Type B pancreatic cell (in vitro differentiated cells): ENCODE measurements around the gene HEXIM1. TPM values are rescaled to one million over a fixed set of nuclear protein-coding genes. Genes with fewer than 3 reads are reported as not detected.
"Not testable (repeated sequence)": the region's sequence is repeated elsewhere in the genome, so short reads cannot be mapped to it uniquely, and the experiment has no call there.

ENCODE experiments used
- DNase-seq: peaks from one replicate; pipeline ENCODE4 v3.0.0; 2021; ENCODE audit warnings: mixed read lengths; ENCODE audit not compliant: unreplicated experiment; ENCODE audit errors: extremely low spot score
- H3K27ac Mint-ChIP-seq: 2 replicates; pipeline ENCODE4 v1.8.0; 2021; ENCODE audit warnings: mild to moderate bottlenecking, mixed read lengths
- H3K27me3 Mint-ChIP-seq: 2 replicates; pipeline ENCODE4 v1.8.0; 2021; ENCODE audit warnings: mixed read lengths
- H3K36me3 Mint-ChIP-seq: 2 replicates; pipeline ENCODE4 v1.8.0; 2021; ENCODE audit warnings: mixed read lengths
- H3K4me1 Mint-ChIP-seq: one replicate; pipeline ENCODE4 v1.8.0; 2021; ENCODE audit warnings: mixed read lengths; ENCODE audit not compliant: unreplicated experiment
- H3K4me3 Mint-ChIP-seq: 2 replicates; pipeline ENCODE4 v1.8.0; 2021; ENCODE audit warnings: mild to moderate bottlenecking, mixed read lengths
- H3K9me3 Mint-ChIP-seq: 2 replicates; pipeline ENCODE4 v1.8.0; 2021; ENCODE audit warnings: mixed read lengths
- CTCF ChIP-seq: fragments of 200-600 bp; sonication (generic); conservative IDR thresholded peaks from 2 replicates; pipeline ENCODE4 v1.5.0; 2021; ENCODE audit warnings: antibody characterized with exemption, mild to moderate bottlenecking
- total RNA-seq: library from RNA; stranded (reverse); gene quantifications from 2 replicates; pipeline ENCODE4 v1.2.1, GENCODE V29; 2021; ENCODE audit warnings: low replicate concordance

The HEXIM1 gene
- total RNA-seq, 1 donor from 2014 or later = 27.5 TPM

- no peaks in the 10 kb centered on the region for H3K36me3 Mint-ChIP-seq
- peaks cover 18% of the 10 kb centered on the region for H3K4me1 Mint-ChIP-seq
- no peak for DNase-seq
- H3K4me3 Mint-ChIP-seq = no peak overlapping the region
- no peaks in the 10 kb centered on the region for H3K27me3 Mint-ChIP-seq
- no peaks in the 10 kb centered on the region for H3K9me3 Mint-ChIP-seq
- no peak for TF ChIP-seq CTCF
- no peak overlapping the region for H3K27ac Mint-ChIP-seq
Measured at GRCh38 chr17:45119964-45120363, 28.3 kb upstream of the HEXIM1 start.

GRCh38 chr17:45120558-45120957, 27.7 kb upstream of the HEXIM1 start:
- Mint-ChIP-seq H3K4me3 (no peak overlapping the region), H3K36me3 (no peaks in the 10 kb centered on the region), H3K9me3 (no peaks in the 10 kb centered on the region), H3K27ac (no peak overlapping the region), H3K27me3 (no peaks in the 10 kb centered on the region), H3K4me1 (peaks cover 18% of the 10 kb centered on the region)
- DNase-seq = no peak
- no peak for TF ChIP-seq CTCF

- Mint-ChIP-seq H3K4me1 (peaks cover 13% of the 10 kb centered on the region), H3K9me3 (no peaks in the 10 kb centered on the region), H3K27ac (no peak overlapping the region), H3K4me3 (no peak overlapping the region), H3K36me3 (no peaks in the 10 kb centered on the region), H3K27me3 (no peaks in the 10 kb centered on the region)
- no peak for DNase-seq
- TF ChIP-seq CTCF = no peak
Measured at GRCh38 chr17:45121055-45121454, 27.2 kb upstream of the HEXIM1 start.

GRCh38 chr17:45123076-45123770, 25.1 kb upstream of the HEXIM1 start:
- H3K36me3 Mint-ChIP-seq = no peaks in the 10 kb centered on the region
- peak overlapping the region; percentile 58 for H3K27ac Mint-ChIP-seq
- no peak for TF ChIP-seq CTCF
- H3K27me3 Mint-ChIP-seq = no peaks in the 10 kb centered on the region
- DNase-seq = no peak
- H3K4me3 Mint-ChIP-seq = no peak overlapping the region
- peaks cover 17% of the 10 kb centered on the region for H3K4me1 Mint-ChIP-seq
- H3K9me3 Mint-ChIP-seq = no peaks in the 10 kb centered on the region

GRCh38 chr17:45123930-45124796, 24.1 kb upstream of the HEXIM1 start:
- Mint-ChIP-seq H3K36me3 (no peaks in the 10 kb centered on the region), H3K27me3 (no peaks in the 10 kb centered on the region), H3K9me3 (no peaks in the 10 kb centered on the region), H3K27ac (peak overlapping the region; percentile 11), H3K4me3 (no peak overlapping the region), H3K4me1 (peaks cover 17% of the 10 kb centered on the region)
- no peak for TF ChIP-seq CTCF
- DNase-seq = no peak

GRCh38 chr17:45124797-45125122, 23.5 kb upstream of the HEXIM1 start:
- peaks cover 17% of the 10 kb centered on the region for H3K4me1 Mint-ChIP-seq
- not testable (repeated sequence) for H3K9me3 Mint-ChIP-seq, H3K27me3 Mint-ChIP-seq, H3K36me3 Mint-ChIP-seq, DNase-seq, H3K4me3 Mint-ChIP-seq
- H3K27ac Mint-ChIP-seq = peak overlapping the region; percentile 11
